DND-41 (cell line): ENCODE results near the gene SGTA.

Source experiments
- CTCF ChIP-seq: IDR thresholded peaks from 2 replicates; pipeline ENCODE4 v1.5.1; 2012; ENCODE audit warnings: borderline replicate concordance, low read length, moderate library complexity, mild to moderate bottlenecking; ENCODE audit not compliant: poor library complexity, severe bottlenecking; ENCODE audit errors: extremely low read depth
- EZH2 ChIP-seq: IDR thresholded peaks from 3 replicates; pipeline ENCODE4 v1.6.1; 2012; ENCODE audit warnings: borderline replicate concordance, low read depth, mild to moderate bottlenecking, moderate library complexity, low read length, inconsistent platforms; ENCODE audit not compliant: severe bottlenecking

GRCh38 chr19:2723747-2724146 lies 59.3 kb downstream of the SGTA start:
- no peak for TF ChIP-seq CTCF
- TF ChIP-seq EZH2: no peak
